Stimulated activated CD4-positive, alpha-beta T cell treated with anti-CD3 and anti-CD28 coated beads, Interleukin-1b, Interleukin-23, amount 100 ng/mL, for 1 hour (primary cell): ENCODE data around the gene MRM2.

Source experiments
- DNase-seq, 2 donors: peaks; one replicate each; pipeline ENCODE4 v3.0.0-alpha.2; 2020; ENCODE audit warnings: low read depth in 2 of 2

Gene MRM2

GRCh38 chr7:2185715-2186114, 56.3 kb downstream of the MRM2 start:
- no peak for DNase-seq
